Measurements from ENCODE around the gene UBE4B. TPM values are rescaled to one million over a fixed set of nuclear protein-coding genes. Genes with fewer than 3 reads are reported as not detected.

Gene UBE4B
- total and polyA plus RNA-seq, 2 experiments from 2014 or later, result 28.4 to 115 TPM

- Histone ChIP-seq H3K79me2 (replicated peaks; ENCODE audit: insufficient read depth) (no peaks in the 10 kb centered on the region), H3K36me3 (ENCODE audit: insufficient read depth) (no peaks in the 10 kb centered on the region), H2AFZ (no peak overlapping the region), H3K4me3 (no peak overlapping the region), H4K20me1 (replicated peaks; ENCODE audit: insufficient read depth) (no peaks in the 10 kb centered on the region), H3K9me2 (ENCODE audit: insufficient read depth) (no peaks in the 10 kb centered on the region), H3F3A (replicated peaks; ENCODE audit: low read depth) (peaks cover 7% of the 10 kb centered on the region; the same call in 1 of the 2 replicates), H3K27ac (ENCODE audit: low read depth) (no peak overlapping the region), H3K27me3 (ENCODE audit: insufficient read depth) (peaks cover 37% of the 10 kb centered on the region), H3K4me2 (no peak overlapping the region), H3K4me1 (ENCODE audit: insufficient read depth) (no peaks in the 10 kb centered on the region)
- no peak for DNase-seq (ENCODE audit: low spot score)
- ATAC-seq, result no peak
- no peaks in the 10 kb centered on the region; the same call in 2 of the 3 replicates for H3K36me3 Mint-ChIP-seq (ENCODE audit: low read depth)
- H3K9me3 Mint-ChIP-seq, result no peaks in the 10 kb centered on the region
- H3K27ac Mint-ChIP-seq, result no peak overlapping the region
- peaks cover 5% of the 10 kb centered on the region; the same call in 2 of the 3 replicates for H3K4me1 Mint-ChIP-seq
- peaks cover 29% of the 10 kb centered on the region for H3K27me3 Mint-ChIP-seq (ENCODE audit: insufficient read depth, low read depth, poor library complexity)
- no peak overlapping the region for H3K4me3 Mint-ChIP-seq
- TF ChIP-seq REST (IDR thresholded peaks at IDR 0.05; ENCODE audit: unreplicated experiment) (no peak), EZH2 (IDR thresholded peaks at IDR 0.05; ENCODE audit: low read depth, unreplicated experiment) (no peak), STAT1 (IDR thresholded peaks at IDR 0.05; ENCODE audit: unreplicated experiment) (no peak), NANOG (IDR thresholded peaks at IDR 0.05; ENCODE audit: borderline replicate concordance) (no peak), JUNB (IDR thresholded peaks at IDR 0.05; ENCODE audit: unreplicated experiment) (no peak), EZH2phosphoT487 (IDR thresholded peaks at IDR 0.05; ENCODE audit: unreplicated experiment) (no peak), CREB1 (CRISPR knock-in tag; IDR thresholded peaks at IDR 0.05; ENCODE audit: low read depth) (no peak), ZNF462 (CRISPR knock-in tag; IDR thresholded peaks at IDR 0.05) (no peak), ZNF114 (CRISPR knock-in tag; IDR thresholded peaks at IDR 0.05) (no peak), ZNF331 (CRISPR knock-in tag; IDR thresholded peaks at IDR 0.05; ENCODE audit: low read depth) (no peak), ETS1 (IDR thresholded peaks at IDR 0.05) (no peak), CTCF (conservative IDR thresholded peaks at IDR 0.05; ENCODE audit: low read depth in 2 of 2) (no peak), POLR2AphosphoS5 (IDR thresholded peaks at IDR 0.05; ENCODE audit: low read depth) (no peak)
These were observed 39.1 kb upstream of the UBE4B start for GRCh38 chr1:9993561-9994075.

Data from GM23338 (cell line).